BJ (cell line): ENCODE measurements around the gene PYY. TPM values are rescaled to one million over a fixed set of nuclear protein-coding genes. Genes with fewer than 3 reads are reported as not detected.
"Not testable (repeated sequence)": the region's sequence is repeated elsewhere in the genome, so short reads cannot be mapped to it uniquely, and the experiment has no call there.

Experiments used
- CTCF ChIA-PET: fragments of 350-600 bp; formaldehyde crosslinking; extraction: SDS; loops from one replicate; lab custom pipeline; 2021; ENCODE audit warnings: antibody characterized with exemption, inconsistent platforms; lab: Yijun Ruan, JAX
- POLR2A ChIA-PET: fragments of 300-600 bp; sonication (Branson Sonifier 250); formaldehyde crosslinking; extraction: SDS; loops from one replicate; lab custom pipeline; 2021; ENCODE audit warnings: antibody characterized with exemption; lab: Charles Lee
- DNase-seq: peaks from one replicate; pipeline ENCODE4 v3.0.0-alpha.2; 2011; ENCODE audit warnings: low read depth
- H3K27me3 ChIP-seq: 2 replicates; pipeline ENCODE4 v1.6.0; 2011; ENCODE audit warnings: low read length; ENCODE audit not compliant: control insufficient read depth, insufficient read depth
- H3K36me3 ChIP-seq: 2 replicates; pipeline ENCODE4 v1.5.1; 2011; ENCODE audit warnings: low read length; ENCODE audit not compliant: control insufficient read depth, insufficient read depth
- H3K4me3 ChIP-seq: 2 replicates; pipeline ENCODE4 v1.5.1; 2011; ENCODE audit warnings: low read depth, mild to moderate bottlenecking, control low read depth, low read length
- polyA plus RNA-seq: library from polyadenylated mRNA; depleted of rRNA; stranded (reverse); fragments of >200 nt; gene quantifications from 2 replicates; pipeline ENCODE4 v1.2.3, GENCODE V29; 2011
- TF ChIP-seq, protein P1 (sequence below): IDR thresholded peaks from 2 replicates; pipeline ENCODE4 v1.5.1; 2011; ENCODE audit warnings: low read depth, mild to moderate bottlenecking, control low read depth, inconsistent platforms, low read length, moderate library complexity; ENCODE audit not compliant: insufficient read depth

The PYY gene
- polyA plus RNA-seq, 1 experiment: not detected

DNA sequence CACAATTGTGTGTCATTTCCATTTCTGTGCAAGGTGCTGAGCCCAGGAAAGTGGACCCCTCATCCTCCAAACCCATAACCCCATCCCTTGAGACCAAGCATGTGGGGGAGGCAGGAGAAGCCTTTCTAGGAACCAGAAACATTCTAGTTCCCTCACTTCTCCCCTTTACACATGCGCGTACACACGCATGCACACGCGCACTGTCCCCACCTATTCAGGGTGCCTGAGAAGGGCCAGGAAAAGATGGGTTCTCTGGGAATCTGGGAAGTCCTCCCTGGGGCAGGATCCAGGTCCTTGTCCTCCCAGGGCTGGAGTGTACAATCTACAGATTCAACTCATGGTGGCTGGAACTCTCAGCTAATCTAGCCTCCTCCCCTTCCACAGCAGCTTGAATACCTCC lies 13.9 kb downstream of the PYY start:
- no peak overlapping the region for H3K4me3 ChIP-seq
- CTCF ChIA-PET: interaction anchor here (0.9 to 4.8 kb wide), 8 partner anchors 12 to 94 kb away, joined by 3 to 31 read pairs (median 4); no protein-coding TSS in a partner anchor
- H3K27me3 ChIP-seq: peaks cover 8% of the 10 kb centered on the region; the same call in 1 of the 2 replicates
- TF ChIP-seq, protein P1, sequence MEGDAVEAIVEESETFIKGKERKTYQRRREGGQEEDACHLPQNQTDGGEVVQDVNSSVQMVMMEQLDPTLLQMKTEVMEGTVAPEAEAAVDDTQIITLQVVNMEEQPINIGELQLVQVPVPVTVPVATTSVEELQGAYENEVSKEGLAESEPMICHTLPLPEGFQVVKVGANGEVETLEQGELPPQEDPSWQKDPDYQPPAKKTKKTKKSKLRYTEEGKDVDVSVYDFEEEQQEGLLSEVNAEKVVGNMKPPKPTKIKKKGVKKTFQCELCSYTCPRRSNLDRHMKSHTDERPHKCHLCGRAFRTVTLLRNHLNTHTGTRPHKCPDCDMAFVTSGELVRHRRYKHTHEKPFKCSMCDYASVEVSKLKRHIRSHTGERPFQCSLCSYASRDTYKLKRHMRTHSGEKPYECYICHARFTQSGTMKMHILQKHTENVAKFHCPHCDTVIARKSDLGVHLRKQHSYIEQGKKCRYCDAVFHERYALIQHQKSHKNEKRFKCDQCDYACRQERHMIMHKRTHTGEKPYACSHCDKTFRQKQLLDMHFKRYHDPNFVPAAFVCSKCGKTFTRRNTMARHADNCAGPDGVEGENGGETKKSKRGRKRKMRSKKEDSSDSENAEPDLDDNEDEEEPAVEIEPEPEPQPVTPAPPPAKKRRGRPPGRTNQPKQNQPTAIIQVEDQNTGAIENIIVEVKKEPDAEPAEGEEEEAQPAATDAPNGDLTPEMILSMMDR: no peak
- DNase-seq: no peak
- POLR2A ChIA-PET: no interaction called here
- H3K36me3 ChIP-seq: no peaks in the 10 kb centered on the region

DNA sequence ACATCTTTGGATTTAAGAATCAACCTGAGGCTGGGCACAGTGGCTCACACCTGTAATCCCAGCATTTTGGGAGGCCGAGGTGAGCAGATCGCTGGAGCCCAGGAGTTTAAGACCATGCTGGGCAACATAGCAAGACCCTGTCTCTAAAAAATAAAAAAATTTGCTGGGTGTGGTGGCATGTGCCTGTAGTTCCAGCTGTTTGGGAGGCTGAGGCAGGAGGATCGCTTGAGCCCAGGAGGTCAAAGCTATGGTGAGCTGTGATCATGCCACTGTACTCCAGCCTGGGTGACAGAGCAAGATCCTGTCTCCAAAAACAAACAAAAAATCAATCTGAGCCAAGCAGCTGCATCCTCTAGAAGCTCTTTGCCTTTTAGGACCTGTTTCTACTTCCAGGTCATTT lies 14.3 kb downstream of the PYY start:
- H3K27me3 ChIP-seq, H3K36me3 ChIP-seq, POLR2A ChIA-PET, H3K4me3 ChIP-seq, DNase-seq: not testable (repeated sequence)
- CTCF ChIA-PET: interaction anchor here (0.6 to 4.8 kb wide), 9 partner anchors 11 to 94 kb away, joined by 3 to 31 read pairs (median 4); no protein-coding TSS in a partner anchor

DNA sequence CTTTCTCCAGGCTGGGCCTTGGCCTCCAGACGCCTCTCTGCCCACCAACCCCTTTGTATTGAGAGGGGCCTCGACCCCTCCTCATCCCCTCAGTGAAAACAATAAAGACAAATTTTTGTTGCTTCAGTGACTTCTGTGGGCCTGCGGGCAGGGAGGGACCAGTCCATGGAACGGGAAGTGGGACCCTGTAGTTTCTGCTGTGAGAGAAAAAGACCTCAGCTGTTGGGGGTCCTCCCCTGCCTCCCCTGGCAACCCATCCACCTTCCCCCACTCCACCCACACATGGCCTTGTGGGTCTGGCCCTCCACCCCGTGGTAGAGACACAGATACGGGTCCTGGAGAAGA lies 14.9 kb downstream of the PYY start:
- ChIA-PET CTCF (interaction anchor here (0.8 to 4.8 kb wide), 5 partner anchors 14 to 59 kb away, joined by 3 to 31 read pairs (median 3); no protein-coding TSS in a partner anchor), POLR2A (no interaction called here)
- peaks cover 8% of the 10 kb centered on the region; the same call in 1 of the 2 replicates for H3K27me3 ChIP-seq
- TF ChIP-seq, protein P1: no peak
- no peak overlapping the region for H3K4me3 ChIP-seq
- no peak for DNase-seq
- no peaks in the 10 kb centered on the region for H3K36me3 ChIP-seq

DNA sequence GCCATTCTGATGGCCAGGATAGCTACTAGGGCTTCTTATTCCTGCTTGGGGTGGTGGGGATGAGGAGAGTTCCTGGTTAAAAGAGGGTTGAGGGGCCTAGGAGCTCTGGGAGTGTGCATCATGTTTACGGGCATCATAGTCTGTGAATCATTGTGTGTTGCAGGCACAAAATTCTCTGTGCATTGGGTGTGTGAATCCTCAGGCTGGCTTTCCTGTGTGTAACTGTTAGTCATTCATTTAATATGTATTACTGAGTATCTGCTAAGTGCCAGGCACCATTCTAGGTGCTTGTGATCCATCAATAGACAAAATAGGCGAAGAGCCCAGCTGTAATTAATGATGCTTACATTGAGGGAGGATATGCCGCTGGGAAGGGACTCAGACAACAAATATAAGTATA lies 17.3 kb downstream of the PYY start:
- H3K36me3 ChIP-seq: no peaks in the 10 kb centered on the region
- no peak for DNase-seq
- POLR2A ChIA-PET: no interaction called here
- H3K27me3 ChIP-seq: peaks cover 10% of the 10 kb centered on the region
- TF ChIP-seq, protein P1: no peak
- CTCF ChIA-PET: interaction anchor here (0.7 to 4.8 kb wide), 9 partner anchors 10 to 319 kb away, joined by 3 to 31 read pairs (median 5); no protein-coding TSS in a partner anchor
- H3K4me3 ChIP-seq: no peak overlapping the region

DNA sequence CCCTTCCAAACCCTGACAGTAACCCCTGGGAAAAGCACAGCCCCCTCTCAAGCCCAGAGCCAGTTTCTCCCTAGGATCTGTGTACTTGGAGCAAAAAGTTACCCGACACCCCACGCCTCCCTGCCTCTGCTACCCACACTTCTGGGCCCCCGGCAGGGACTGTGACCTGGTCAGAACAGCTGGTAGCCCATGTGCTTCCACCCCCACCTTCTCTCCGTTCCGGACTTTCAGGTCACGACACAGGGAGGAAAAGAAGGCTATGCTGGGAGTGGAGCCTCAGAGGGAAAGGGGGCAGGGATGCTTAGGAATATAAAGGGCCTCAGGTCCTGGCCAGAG lies 17.8 kb downstream of the PYY start:
- TF ChIP-seq, protein P1: no peak
- no peak overlapping the region for H3K4me3 ChIP-seq
- no peaks in the 10 kb centered on the region for H3K36me3 ChIP-seq
- peaks cover 11% of the 10 kb centered on the region for H3K27me3 ChIP-seq
- ChIA-PET CTCF (interaction anchor here (0.9 to 4.8 kb wide), 6 partner anchors 10 to 60 kb away, joined by 3 to 31 read pairs (median 6); no protein-coding TSS in a partner anchor), POLR2A (no interaction called here)
- DNase-seq: no peak
